HEK293T (cell line): ENCODE results near the gene CD2AP.

Experiments used
- ARNT ChIP-seq: fragments of 450-650 bp; IDR thresholded peaks from 2 replicates; pipeline ENCODE4 v1.6.1; 2017; ENCODE audit warnings: mild to moderate bottlenecking
- BHLHE40 ChIP-seq: fragments of 450-650 bp; IDR thresholded peaks from 2 replicates; pipeline ENCODE4 v1.6.1; 2016; ENCODE audit warnings: mild to moderate bottlenecking, moderate library complexity, borderline replicate concordance
- CTBP1 ChIP-seq: fragments of 450-650 bp; IDR thresholded peaks from 2 replicates; pipeline ENCODE4 v1.6.1; 2016; ENCODE audit warnings: borderline replicate concordance
- ELF4 ChIP-seq: fragments of 450-650 bp; IDR thresholded peaks from 2 replicates; pipeline ENCODE4 v1.6.1; 2017; ENCODE audit warnings: antibody characterized with exemption
- FOXA1 ChIP-seq: fragments of 450-650 bp; IDR thresholded peaks from 2 replicates; pipeline ENCODE4 v1.6.1; 2016; ENCODE audit warnings: mild to moderate bottlenecking
- FOXK2 ChIP-seq: fragments of 450-650 bp; IDR thresholded peaks from 2 replicates; pipeline ENCODE4 v1.6.1; 2016; ENCODE audit warnings: mild to moderate bottlenecking
- HDGF ChIP-seq: fragments of 450-650 bp; IDR thresholded peaks from 2 replicates; pipeline ENCODE4 v1.6.1; 2017; ENCODE audit warnings: antibody characterized with exemption, borderline replicate concordance
- L3MBTL2 ChIP-seq: fragments of 450-650 bp; conservative IDR thresholded peaks from 2 replicates; pipeline ENCODE4 v1.6.1; 2016; ENCODE audit warnings: mild to moderate bottlenecking
- SP1 ChIP-seq: fragments of 450-650 bp; IDR thresholded peaks from 2 replicates; pipeline ENCODE4 v1.6.1; 2017
- SUZ12 ChIP-seq: fragments of 450-650 bp; IDR thresholded peaks from 2 replicates; pipeline ENCODE4 v1.6.1; 2016; ENCODE audit warnings: mild to moderate bottlenecking
- TARDBP ChIP-seq: fragments of 450-650 bp; IDR thresholded peaks from 2 replicates; pipeline ENCODE4 v1.6.1; 2016
- ZNF384 ChIP-seq: fragments of 450-650 bp; IDR thresholded peaks from 2 replicates; pipeline ENCODE4 v1.6.1; 2016

DNA sequence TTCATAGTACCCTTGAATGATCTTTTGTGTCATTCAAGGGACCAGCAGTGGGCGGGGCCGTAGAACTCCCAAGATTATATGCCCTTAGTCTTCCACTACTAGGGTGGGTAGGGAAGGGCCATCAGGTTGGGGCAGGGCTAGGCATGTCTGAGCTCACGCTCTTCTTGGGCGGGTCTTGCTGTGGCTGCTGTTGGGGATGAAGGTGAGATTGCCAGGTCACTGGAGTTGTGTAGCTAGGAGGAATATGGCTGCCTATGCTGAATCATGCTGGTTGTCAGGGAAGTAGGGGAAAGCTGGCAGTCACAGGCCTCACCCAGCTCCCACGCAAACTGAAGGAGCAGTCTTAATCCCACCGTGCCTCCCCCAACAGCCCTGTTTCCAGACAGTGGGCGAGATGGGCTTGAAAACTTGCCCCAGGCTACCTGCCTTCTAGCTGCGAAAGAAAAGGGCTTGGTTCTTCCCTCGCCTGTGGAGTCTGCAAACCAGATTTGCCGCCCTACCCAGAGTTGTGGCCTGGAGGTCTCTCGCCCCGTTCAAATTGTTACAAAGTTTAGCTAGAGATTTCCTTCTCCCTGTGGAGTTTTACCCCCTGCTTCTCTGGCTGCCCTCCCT, 144.4 kb downstream of the CD2AP start:
- TF ChIP-seq BHLHE40 (no peak), SP1 (no peak), FOXK2 (no peak), TARDBP (no peak), L3MBTL2 (no peak), FOXA1 (no peak), ELF4 (no peak), SUZ12 (no peak), CTBP1 (no peak), ARNT (no peak), HDGF (no peak), ZNF384 (no peak)
